NOMO-1 treated with dmso at 0.1 percent for 144 hours (cell line): ENCODE data around the gene BIRC7.
A peak's percentile ranks its signal among the peaks of the same experiment; 100 is the strongest.
"Not testable (repeated sequence)": the region's sequence is repeated elsewhere in the genome, so short reads cannot be mapped to it uniquely, and the experiment has no call there.

Source experiments
- DNase-seq: peaks from one replicate; lab custom pipeline; 2025; ENCODE audit not compliant: unreplicated experiment; lab: John Stamatoyannopoulos, UW

BIRC7 gene

GRCh38 chr20:63206878-63207277 lies 28.8 kb upstream of the BIRC7 start:
- no peak for DNase-seq

GRCh38 chr20:63208346-63208909 lies 27.3 kb upstream of the BIRC7 start:
- no peak for DNase-seq

- DNase-seq: no peak
Measured at GRCh38 chr20:63210011-63210605, 25.6 kb upstream of the BIRC7 start.

- no peak for DNase-seq
Measured at GRCh38 chr20:63212393-63212730, 23.3 kb upstream of the BIRC7 start.

- no peak for DNase-seq
Measured at GRCh38 chr20:63212792-63213191, 22.9 kb upstream of the BIRC7 start.

- no peak for DNase-seq
Measured at GRCh38 chr20:63214514-63214913, 21.2 kb upstream of the BIRC7 start.

GRCh38 chr20:63215101-63216040 lies 20.3 kb upstream of the BIRC7 start:
- no peak for DNase-seq

- peak; percentile 95 for DNase-seq
Measured at GRCh38 chr20:63216041-63216848, 19.5 kb upstream of the BIRC7 start, which contains the start of gene YTHDF1. Gene YTHDF1 (minus strand): TSS chr20:63216131. CDS start chr20:63215892, 239 bp downstream.

GRCh38 chr20:63216849-63217471 lies 18.7 kb upstream of the BIRC7 start:
- DNase-seq: no peak

GRCh38 chr20:63217706-63218105 lies 18.0 kb upstream of the BIRC7 start:
- no peak for DNase-seq

GRCh38 chr20:63218701-63219446 lies 16.8 kb upstream of the BIRC7 start:
- DNase-seq: no peak

- no peak for DNase-seq
Measured at GRCh38 chr20:63219447-63219821, 16.3 kb upstream of the BIRC7 start.

- no peak for DNase-seq
Measured at GRCh38 chr20:63219866-63220521, 15.7 kb upstream of the BIRC7 start.

- DNase-seq: no peak
Measured at GRCh38 chr20:63220696-63221399, 14.9 kb upstream of the BIRC7 start.

GRCh38 chr20:63221400-63222053 lies 14.2 kb upstream of the BIRC7 start:
- DNase-seq: not testable (repeated sequence)

- no peak for DNase-seq
Measured at GRCh38 chr20:63222541-63222940, 13.2 kb upstream of the BIRC7 start.

GRCh38 chr20:63223121-63223825 lies 12.4 kb upstream of the BIRC7 start:
- DNase-seq: no peak

GRCh38 chr20:63223826-63224207 lies 11.9 kb upstream of the BIRC7 start:
- no peak for DNase-seq
